Mesendoderm (in vitro differentiated cells): ENCODE measurements around the gene FAM9C.

ENCODE experiments used
- DNase-seq: peaks from one replicate; pipeline ENCODE4 v3.0.0; 2013
- H2AK5ac ChIP-seq: 2 replicates; pipeline ENCODE4 v1.6.1; 2013; ENCODE audit warnings: low read length, inconsistent platforms
- H2BK120ac ChIP-seq: 2 replicates; pipeline ENCODE4 v1.6.1; 2013; ENCODE audit warnings: low read depth, mild to moderate bottlenecking, low read length, moderate library complexity, mixed read lengths
- H2BK15ac ChIP-seq: replicated peaks from 2 replicates; pipeline ENCODE4 v1.6.1; 2013; ENCODE audit warnings: low read depth, mild to moderate bottlenecking, moderate library complexity
- H2BK5ac ChIP-seq: 2 replicates; pipeline ENCODE4 v1.6.1; 2013; ENCODE audit warnings: low read length, inconsistent platforms
- H3K18ac ChIP-seq: 2 replicates; pipeline ENCODE4 v1.6.1; 2013; ENCODE audit warnings: mild to moderate bottlenecking, low read length, mixed read lengths
- H3K23ac ChIP-seq: one replicate; pipeline ENCODE4 v1.6.1; 2013; ENCODE audit warnings: low read length
- H3K27ac ChIP-seq: 2 replicates; pipeline ENCODE4 v1.5.1; 2013; ENCODE audit warnings: low read depth, mild to moderate bottlenecking, inconsistent platforms, low read length, moderate library complexity
- H3K27me3 ChIP-seq: 2 replicates; pipeline ENCODE4 v1.6.1; 2013; ENCODE audit warnings: low read length, control low read depth, mild to moderate bottlenecking, inconsistent platforms; ENCODE audit not compliant: insufficient read depth, poor library complexity
- H3K36me3 ChIP-seq: 2 replicates; pipeline ENCODE4 v1.6.1; 2013; ENCODE audit warnings: low read length, inconsistent platforms; ENCODE audit not compliant: control insufficient read depth, insufficient read depth
- H3K4ac ChIP-seq: one replicate; pipeline ENCODE4 v1.6.1; 2013; ENCODE audit warnings: low read depth, mild to moderate bottlenecking, low read length, moderate library complexity
- H3K4me1 ChIP-seq: 2 replicates; pipeline ENCODE4 v1.6.1; 2013; ENCODE audit warnings: low read depth, low read length, inconsistent platforms; ENCODE audit not compliant: control insufficient read depth
- H3K4me2 ChIP-seq: 2 replicates; pipeline ENCODE4 v1.6.1; 2013; ENCODE audit warnings: low read length
- H3K4me3 ChIP-seq: 2 replicates; pipeline ENCODE4 v1.5.1; 2013; ENCODE audit warnings: mild to moderate bottlenecking, low read length
- H3K56ac ChIP-seq: one replicate; pipeline ENCODE4 v1.6.1; 2013; ENCODE audit warnings: low read length
- H3K79me1 ChIP-seq: 2 replicates; pipeline ENCODE4 v1.6.1; 2013; ENCODE audit warnings: low read length, inconsistent platforms
- H3K79me2 ChIP-seq: 2 replicates; pipeline ENCODE4 v1.6.1; 2013; ENCODE audit warnings: mild to moderate bottlenecking, low read length; ENCODE audit not compliant: control insufficient read depth, insufficient read depth
- H3K9ac ChIP-seq: 2 replicates; pipeline ENCODE4 v1.6.1; 2013; ENCODE audit warnings: low read length, inconsistent platforms
- H4K5ac ChIP-seq: one replicate; pipeline ENCODE4 v1.6.1; 2013; ENCODE audit warnings: low read length
- H4K8ac ChIP-seq: one replicate; pipeline ENCODE4 v1.6.1; 2013; ENCODE audit warnings: low read depth, mild to moderate bottlenecking, control low read depth, low read length, moderate library complexity
- WGBS: extraction: QIAGEN DNeasy Blood & Tissue Kit; methylation state at CpG from one replicate; pipeline ENCODE4 v1.1.7; 2013; ENCODE audit warnings: low lambda C conversion rate, missing lambda C conversion rate; ENCODE audit not compliant: insufficient coverage; ENCODE audit errors: extremely low coverage; 5-methylcytosine and 5-hydroxymethylcytosine counted together

FAM9C gene

DNA sequence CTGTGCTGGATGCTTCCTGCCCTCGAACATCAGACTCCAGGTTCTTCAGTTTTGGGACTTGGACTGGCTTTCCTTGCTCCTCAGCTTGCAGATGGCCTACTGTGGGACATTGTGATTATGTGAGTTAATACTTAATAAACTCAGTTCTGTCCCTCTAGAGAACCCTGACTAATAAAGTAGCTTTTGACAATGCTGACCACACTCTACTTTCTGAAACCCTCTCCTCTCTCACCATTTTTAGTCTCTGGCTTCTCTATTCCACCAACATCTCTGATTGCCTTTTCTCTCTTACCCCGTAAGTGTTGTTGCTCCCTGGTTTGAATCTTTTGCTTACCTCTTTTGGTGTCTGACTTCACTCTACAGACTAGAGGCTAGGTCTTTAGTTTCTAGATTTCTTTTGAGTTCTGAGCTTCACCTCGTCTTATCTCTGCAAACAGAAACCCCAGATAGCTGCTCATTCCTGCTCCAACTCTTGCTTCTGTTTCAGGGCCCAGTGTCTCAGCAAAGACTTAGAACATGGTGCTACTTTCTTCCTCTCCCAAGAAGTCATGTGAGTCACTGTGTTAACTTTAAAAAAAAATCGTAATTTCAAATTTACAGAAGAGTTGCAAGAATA, 58.1 kb downstream of the FAM9C start:
- DNase-seq: no peak
- no CpG with 5 or more reads among the region's 4 CpGs for whole genome bisulfite sequencing
- H3K18ac ChIP-seq: no peak overlapping the region

More for the DNA sequence above, 58.1 kb downstream of the FAM9C start:
- Histone ChIP-seq H3K36me3 (no peaks in the 10 kb centered on the region), H3K4ac (no peak overlapping the region), H3K56ac (no peak overlapping the region), H3K9ac (no peak overlapping the region), H4K8ac (no peak overlapping the region), H3K4me1 (no peaks in the 10 kb centered on the region), H3K27ac (no peak overlapping the region), H3K79me2 (no peaks in the 10 kb centered on the region), H3K4me2 (no peak overlapping the region), H2AK5ac (no peak overlapping the region), H3K23ac (no peak overlapping the region), H4K5ac (no peak overlapping the region), H2BK15ac (no peak overlapping the region), H3K4me3 (no peak overlapping the region), H2BK5ac (no peak overlapping the region), H3K27me3 (no peaks in the 10 kb centered on the region), H3K79me1 (no peaks in the 10 kb centered on the region), H2BK120ac (no peak overlapping the region)
